Erythroblast (primary cell): ENCODE results near the gene ITGA7.
A peak's percentile ranks its signal among the peaks of the same experiment; 100 is the strongest.

Experiments
- GATA1 ChIP-seq: IDR thresholded peaks from 2 replicates; pipeline ENCODE4 v1.6.1; 2011; ENCODE audit warnings: low read depth, mild to moderate bottlenecking, control low read depth, low read length, moderate library complexity
- POLR2A ChIP-seq: IDR thresholded peaks from 2 replicates; pipeline ENCODE4 v1.6.1; 2011; ENCODE audit warnings: mild to moderate bottlenecking, low read length

DNA sequence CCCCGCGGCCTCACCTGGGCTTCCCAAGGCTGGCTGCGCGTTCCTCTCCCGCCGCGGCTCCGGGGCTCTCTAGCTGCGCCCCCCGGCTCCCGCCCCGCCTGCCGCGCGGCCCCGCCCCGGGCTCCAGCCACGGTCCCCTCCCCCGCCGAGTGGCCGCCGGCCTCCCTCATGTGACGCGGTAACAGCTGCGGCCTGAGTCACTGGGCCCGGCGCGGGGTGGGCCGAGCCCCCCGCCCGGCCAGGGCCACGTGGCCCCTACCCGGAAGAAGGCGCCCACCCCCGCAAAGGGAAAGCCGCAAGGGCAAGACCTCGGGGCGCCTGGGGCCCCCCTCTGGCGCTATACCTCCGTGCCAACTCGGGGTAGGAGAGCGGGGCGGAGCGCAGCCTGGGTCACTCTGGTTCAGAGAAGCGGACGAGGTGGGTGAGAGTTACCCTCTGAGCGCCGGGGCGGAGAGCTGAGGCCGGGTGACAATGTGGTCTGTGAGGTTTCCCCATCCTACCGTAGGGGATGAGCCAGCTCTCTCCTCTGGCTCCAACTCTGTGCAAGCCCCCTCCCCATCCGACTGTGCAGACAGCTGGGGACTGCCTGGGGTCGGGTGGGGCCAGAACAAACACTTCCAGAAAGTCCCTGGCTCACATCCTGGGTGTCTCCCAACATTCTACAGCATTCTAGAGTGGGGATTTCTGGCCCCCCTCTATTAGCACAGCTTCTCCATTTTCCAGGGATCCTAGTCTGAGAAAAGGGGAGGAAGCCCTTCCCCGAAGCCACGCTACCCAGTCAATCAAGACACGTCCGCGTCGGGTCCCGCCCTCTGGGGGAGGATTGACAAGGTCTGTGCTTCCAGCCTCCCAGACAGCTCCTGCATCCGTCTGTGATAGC lies 21.5 kb upstream of the ITGA7 start, which contains the start of gene CD63:
- TF ChIP-seq POLR2A (peak; percentile 55), GATA1 (no peak)
